ENCODE results near the gene SPN. TPM values are rescaled to one million over a fixed set of nuclear protein-coding genes. Genes with fewer than 3 reads are reported as not detected.

Gene SPN
- total RNA-seq, 4 donors from 2014 or later, result 2.2 to 6.3 (median 4.7) TPM

DNA sequence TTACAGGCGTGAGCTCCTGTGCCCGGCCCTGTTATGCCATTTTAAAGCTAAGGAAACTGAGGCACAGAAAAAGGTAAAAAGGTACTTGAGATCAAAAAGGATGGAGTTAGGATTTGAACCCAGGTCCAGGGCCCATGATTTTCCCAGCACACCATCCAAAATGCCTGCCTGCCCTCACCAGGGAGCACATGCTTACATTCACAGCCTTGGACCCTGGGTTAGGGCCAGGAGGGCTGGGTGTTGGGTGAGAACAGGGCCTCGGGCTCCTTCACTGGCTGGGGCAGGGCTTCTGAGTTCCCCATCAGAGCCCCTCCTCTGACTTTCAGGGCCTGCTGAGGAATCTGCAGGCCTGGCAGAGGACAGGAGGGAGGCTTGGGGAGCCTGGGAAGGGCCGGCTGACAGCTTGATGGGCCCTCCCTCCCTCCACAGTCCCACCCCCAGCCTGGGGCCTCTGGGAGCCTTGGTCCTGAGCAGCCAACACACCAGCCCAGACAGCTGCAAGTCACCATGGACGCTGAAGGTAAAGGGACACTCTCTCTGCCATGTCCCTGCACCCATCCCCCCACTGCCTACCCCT is 15.7 kb downstream of the SPN start, which contains the start of gene QPRT:
Gene QPRT (plus strand): TSS at position 490 of the 577 bp plus-strand sequence. CDS start 18 bp downstream, at position 508.
- no peak for TF ChIP-seq POLR2AphosphoS5 (IDR thresholded peaks at IDR 0.05)
- TF ChIP-seq POLR2A (IDR thresholded peaks at IDR 0.05), result no peak
- TF ChIP-seq CTCF (IDR thresholded peaks at IDR 0.05), result no peak
- no peak for TF ChIP-seq EP300 (IDR thresholded peaks at IDR 0.05)
- Histone ChIP-seq H3K9me3 (no peaks in the 10 kb centered on the region), H3K36me3 (no peaks in the 10 kb centered on the region), H3K4me1 (peaks cover 9% of the 10 kb centered on the region), H3K27me3 (no peaks in the 10 kb centered on the region), H3K4me3 (peak within 1 kb of the TSS; percentile 25), H3K27ac (no peak within 1 kb of the TSS)
- no peak for DNase-seq (ENCODE audit: low spot score in 2 of 2)
- WGBS, result 55% methylated on average over 4 of the region's 5 CpGs

DNA sequence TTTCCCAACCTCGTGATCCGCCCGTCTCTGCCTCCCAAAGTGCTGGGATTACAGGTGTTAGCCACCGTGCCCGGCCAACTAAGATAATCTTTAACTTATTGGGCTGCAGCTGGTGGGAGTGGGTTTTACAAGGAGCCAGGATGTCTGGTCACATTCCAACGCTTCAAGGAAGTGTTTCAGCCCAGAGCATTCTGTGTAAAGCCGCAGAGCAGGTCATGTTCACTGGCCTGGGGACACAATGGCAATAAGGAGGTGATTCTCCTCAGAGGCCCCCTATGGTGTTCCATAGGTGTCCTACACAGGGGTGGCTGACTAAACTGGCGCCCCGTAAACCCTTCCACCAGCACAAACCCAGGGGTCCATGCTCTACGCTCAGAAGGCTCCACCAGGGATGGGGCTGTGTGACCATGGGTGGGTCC is 17.1 kb downstream of the SPN start:
- Histone ChIP-seq H3K9me3 (no peaks in the 10 kb centered on the region), H3K27me3 (no peaks in the 10 kb centered on the region), H3K27ac (no peak overlapping the region), H3K36me3 (no peaks in the 10 kb centered on the region), H3K4me3 (no peak overlapping the region), H3K4me1 (peaks cover 5% of the 10 kb centered on the region)
- no peak for TF ChIP-seq POLR2A (IDR thresholded peaks at IDR 0.05)
- TF ChIP-seq EP300 (IDR thresholded peaks at IDR 0.05), result no peak
- TF ChIP-seq POLR2AphosphoS5 (IDR thresholded peaks at IDR 0.05), result no peak
- TF ChIP-seq CTCF (IDR thresholded peaks at IDR 0.05), result no peak
- no peak for DNase-seq (ENCODE audit: low spot score in 2 of 2)
- WGBS, result 69% methylated on average over 9 of the region's 10 CpGs

DNA sequence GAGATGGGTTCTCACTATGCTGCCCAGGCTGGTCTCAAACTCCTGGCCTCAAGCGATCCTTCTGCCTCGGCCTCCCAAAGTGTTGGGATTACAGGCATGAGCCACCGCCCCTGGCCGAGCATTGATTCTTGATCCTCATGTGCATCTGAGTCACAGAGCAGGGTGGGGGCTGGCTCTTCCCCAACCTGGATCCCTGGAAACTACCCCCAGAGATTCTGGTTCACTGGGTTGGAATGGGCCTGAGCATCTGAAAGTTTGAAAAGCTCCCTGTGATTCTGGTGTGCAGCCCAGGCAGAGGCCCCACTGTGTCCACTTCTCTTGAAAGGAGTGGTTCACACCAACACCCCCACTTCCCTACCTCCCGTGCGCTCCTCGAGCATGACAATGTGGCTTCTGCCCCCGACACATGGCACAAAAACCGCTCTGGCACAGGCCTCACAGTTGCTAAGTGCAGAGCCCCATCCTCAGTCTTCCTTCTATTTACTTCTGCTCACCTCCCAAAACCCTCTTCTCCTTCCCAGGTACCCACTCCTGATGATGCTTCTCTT is 20.6 kb downstream of the SPN start:
- Histone ChIP-seq H3K4me1 (peaks cover 5% of the 10 kb centered on the region), H3K9me3 (no peaks in the 10 kb centered on the region), H3K4me3 (no peak overlapping the region), H3K36me3 (no peaks in the 10 kb centered on the region), H3K27ac (no peak overlapping the region), H3K27me3 (no peaks in the 10 kb centered on the region)
- 85% methylated on average over 9 of the region's 9 CpGs for WGBS
- no peak for TF ChIP-seq CTCF (IDR thresholded peaks at IDR 0.05)
- no peak for TF ChIP-seq EP300 (IDR thresholded peaks at IDR 0.05)
- TF ChIP-seq POLR2A (IDR thresholded peaks at IDR 0.05), result no peak
- no peak for TF ChIP-seq POLR2AphosphoS5 (IDR thresholded peaks at IDR 0.05)
- no peak for DNase-seq (ENCODE audit: low spot score in 2 of 2)

DNA sequence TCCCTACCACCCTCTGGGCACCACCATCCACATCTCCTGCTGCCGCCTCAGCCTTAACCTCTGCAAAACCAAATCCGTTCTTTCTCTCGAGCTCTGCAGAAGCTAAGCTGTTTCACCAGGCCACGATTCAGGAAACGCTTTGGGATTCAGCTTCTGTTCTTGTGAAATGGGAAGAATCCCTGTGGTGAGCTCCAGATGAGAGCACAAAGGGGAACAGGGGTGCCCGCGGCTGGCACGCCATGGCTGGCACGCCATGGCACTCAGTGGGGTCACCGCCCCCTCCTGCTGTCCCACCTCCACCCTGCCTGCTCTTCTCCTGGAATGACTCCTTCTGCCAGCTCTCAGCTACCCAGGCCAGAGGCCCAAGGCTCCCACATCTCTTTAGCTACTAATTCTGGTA is 21.6 kb downstream of the SPN start:
- no peak for DNase-seq (ENCODE audit: low spot score in 2 of 2)

More for the DNA sequence above, 21.6 kb downstream of the SPN start:
- H3K27ac ChIP-seq, result no peak overlapping the region
- H3K9me3 ChIP-seq, result no peaks in the 10 kb centered on the region
- H3K27me3 ChIP-seq, result no peaks in the 10 kb centered on the region
- TF ChIP-seq CTCF (IDR thresholded peaks at IDR 0.05) (no peak), EP300 (IDR thresholded peaks at IDR 0.05) (no peak), POLR2AphosphoS5 (IDR thresholded peaks at IDR 0.05) (no peak), POLR2A (IDR thresholded peaks at IDR 0.05) (no peak)
- no peaks in the 10 kb centered on the region for H3K4me1 ChIP-seq
- WGBS, result 94% methylated on average over 10 of the region's 10 CpGs
- no peaks in the 10 kb centered on the region for H3K36me3 ChIP-seq
- H3K4me3 ChIP-seq, result no peak overlapping the region

Measured in suprapubic skin (tissue), 4 donors.